Spleen (tissue), 11 donors: ENCODE measurements around the gene SUPT3H. TPM values are rescaled to one million over a fixed set of nuclear protein-coding genes. Genes with fewer than 3 reads are reported as not detected.

Source experiments
- DNase-seq: peaks from one replicate; pipeline ENCODE4 v3.0.0-alpha.2; 2020
- H3K27ac ChIP-seq, 8 donors: fragments of 200-600 bp; sonication (generic) in 7 of 8; 1 replicate in 4 of 8; 2 replicates in 4 of 8; pipeline versions ENCODE4 v1.5.0 to v1.8.0; 2016 to 2021; ENCODE audit warnings: inconsistent platforms in 4 of 8, mild to moderate bottlenecking in 4 of 8, moderate library complexity in 1 of 8
- H3K27me3 ChIP-seq, 7 donors: fragments of 200-600 bp; sonication (generic) in 6 of 7; replicated peaks in 1 of 7; 1 replicate in 4 of 7; 2 replicates in 3 of 7; pipeline versions ENCODE4 v1.5.0 to v1.8.0; 2016 to 2021; ENCODE audit warnings: inconsistent platforms in 3 of 7, mild to moderate bottlenecking in 1 of 7
- H3K36me3 ChIP-seq, 6 donors: fragments of 200-600 bp; sonication (generic) in 5 of 6; 1 replicate in 4 of 6; 2 replicates in 2 of 6; pipeline versions ENCODE4 v1.5.0 to v1.8.0; 2016 to 2021; ENCODE audit warnings: inconsistent platforms in 2 of 6
- H3K4me1 ChIP-seq, 6 donors: fragments of 200-600 bp; sonication (generic) in 5 of 6; 1 replicate in 3 of 6; 2 replicates in 3 of 6; pipeline versions ENCODE4 v1.5.0 to v1.8.0; 2016 to 2021; ENCODE audit warnings: inconsistent platforms in 3 of 6
- H3K4me3 ChIP-seq, 8 donors: fragments of 200-600 bp; sonication (generic) in 7 of 8; 1 replicate in 4 of 8; 2 replicates in 4 of 8; pipeline versions ENCODE4 v1.5.0 to v1.8.0; 2016 to 2021; ENCODE audit warnings: inconsistent platforms in 4 of 8, mild to moderate bottlenecking in 4 of 8, moderate library complexity in 2 of 8
- H3K9me3 ChIP-seq, 8 donors: fragments of 200-600 bp; sonication (generic) in 7 of 8; 1 replicate in 4 of 8; 2 replicates in 4 of 8; pipeline versions ENCODE4 v1.5.0 to v1.8.0; 2016 to 2021; ENCODE audit warnings: inconsistent platforms in 4 of 8
- POLR2A ChIP-seq, 3 donors: fragments of 450-650 bp; IDR thresholded peaks; one replicate each; pipeline ENCODE4 v1.5.1; 2017; ENCODE audit warnings: antibody characterized with exemption in 3 of 3, mild to moderate bottlenecking in 1 of 3
- POLR2AphosphoS5 ChIP-seq, 3 donors: sonication (generic); formaldehyde crosslinking; IDR thresholded peaks; one replicate each; pipeline ENCODE4 v1.5.1; 2017; ENCODE audit warnings: antibody characterized with exemption in 3 of 3
- WGBS, 5 donors: extraction: QIAGEN DNeasy Blood & Tissue Kit in 3 of 5; methylation state at CpG; one replicate each; pipeline versions ENCODE4 v1.1.5 to v1.1.7; 2013 to 2018; 5-methylcytosine and 5-hydroxymethylcytosine counted together
- intact Hi-C: fragments of 100-400 bp; cut with DNase I; formaldehyde crosslinking; loops from one replicate; pipeline ENCODE4 v1.15.0; 2023; ENCODE audit warnings: low total_unique reads
- polyA plus RNA-seq, 3 donors: library from polyadenylated mRNA; stranded (reverse); fragments of 200-250 nt; gene quantifications; one replicate each; pipeline ENCODE4 v1.2.1, GENCODE V29; 2013
- total RNA-seq, 7 donors: library from RNA; depleted of rRNA in 3 of 7; stranded (reverse); fragments of >200 nt in 3 of 7; fragmentation: NEBNext Ultra II Directional in 4 of 7; extraction: Animal tissue kit (Norgen Biotek cat#: 25700) in 4 of 7; gene quantifications; one replicate each; pipeline versions ENCODE4 v1.1.0 to v1.2.1, GENCODE V29; 2016 to 2021
- TF ChIP-seq, protein P1 (sequence below), 11 experiments: fragments of 200-600 bp in 7 of 11; fragments of 450-650 bp in 4 of 11; sonication (generic) in 4 of 11; IDR thresholded peaks in 8 of 11; conservative IDR thresholded peaks in 3 of 11; 1 replicate in 7 of 11; 2 replicates in 4 of 11; pipeline versions ENCODE4 v1.4.0 to v1.8.0; 2016 to 2021; ENCODE audit warnings: antibody characterized with exemption in 11 of 11, inconsistent platforms in 4 of 11, mild to moderate bottlenecking in 1 of 11
- donor health status: healthy with polysubstance abuse.
- donor health status: DM: no; HTN: no; CAD: no; lungs with moderate emphysema.
- donor health status: DM: no; HTN: no; CAD: no.
- donor health status: Bipolar disorder and iron deficiency.
- donor health status: healthy.
- donor health status: DM: no; HTN: no; CAD: no.
- donor health status: DM: yes; HTN: yes; CAD: no.

SUPT3H gene
- total and polyA plus RNA-seq, 10 donors = 3.1 to 16.8 (median 6.2) TPM

DNA sequence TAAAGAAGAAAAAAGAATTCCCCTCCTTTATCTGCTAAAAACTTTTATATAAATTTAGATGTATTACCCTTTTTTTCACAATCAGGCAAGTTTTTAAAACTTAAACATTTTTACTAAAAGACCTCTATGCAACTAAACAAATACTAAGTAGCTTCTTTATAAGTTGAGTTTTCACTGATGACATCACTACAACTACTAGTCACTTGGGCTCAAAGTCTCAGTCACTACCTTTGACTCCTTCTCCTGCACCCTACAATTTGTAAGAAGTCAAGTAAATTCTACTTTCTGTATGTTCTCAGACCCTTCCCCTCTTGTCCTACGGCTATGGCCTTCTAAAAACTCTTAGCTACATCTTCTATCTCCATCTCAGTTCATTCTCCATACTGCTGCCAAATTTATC is 11.2 kb downstream of the SUPT3H start:
- Histone ChIP-seq H3K4me1 (no peaks in the 10 kb centered on the region), H3K27ac (no peak overlapping the region), H3K36me3 (no peaks in the 10 kb centered on the region), H3K9me3 (no peaks in the 10 kb centered on the region), H3K27me3 (no peaks in the 10 kb centered on the region), H3K4me3 (no peak overlapping the region)
- DNase-seq = no peak
- TF ChIP-seq, protein P1, sequence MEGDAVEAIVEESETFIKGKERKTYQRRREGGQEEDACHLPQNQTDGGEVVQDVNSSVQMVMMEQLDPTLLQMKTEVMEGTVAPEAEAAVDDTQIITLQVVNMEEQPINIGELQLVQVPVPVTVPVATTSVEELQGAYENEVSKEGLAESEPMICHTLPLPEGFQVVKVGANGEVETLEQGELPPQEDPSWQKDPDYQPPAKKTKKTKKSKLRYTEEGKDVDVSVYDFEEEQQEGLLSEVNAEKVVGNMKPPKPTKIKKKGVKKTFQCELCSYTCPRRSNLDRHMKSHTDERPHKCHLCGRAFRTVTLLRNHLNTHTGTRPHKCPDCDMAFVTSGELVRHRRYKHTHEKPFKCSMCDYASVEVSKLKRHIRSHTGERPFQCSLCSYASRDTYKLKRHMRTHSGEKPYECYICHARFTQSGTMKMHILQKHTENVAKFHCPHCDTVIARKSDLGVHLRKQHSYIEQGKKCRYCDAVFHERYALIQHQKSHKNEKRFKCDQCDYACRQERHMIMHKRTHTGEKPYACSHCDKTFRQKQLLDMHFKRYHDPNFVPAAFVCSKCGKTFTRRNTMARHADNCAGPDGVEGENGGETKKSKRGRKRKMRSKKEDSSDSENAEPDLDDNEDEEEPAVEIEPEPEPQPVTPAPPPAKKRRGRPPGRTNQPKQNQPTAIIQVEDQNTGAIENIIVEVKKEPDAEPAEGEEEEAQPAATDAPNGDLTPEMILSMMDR (IDR thresholded peaks at IDR 0.05 in 8 of 11, conservative IDR thresholded peaks at IDR 0.05 in 3 of 11) = no peak
- TF ChIP-seq POLR2AphosphoS5 (IDR thresholded peaks at IDR 0.05) = no peak
- TF ChIP-seq POLR2A (IDR thresholded peaks at IDR 0.05) = no peak
- intact Hi-C loops = no loop called here
- 92 to 100% (median 94%) methylated on average over 1 of the region's 1 CpG for WGBS, 5 donors

DNA sequence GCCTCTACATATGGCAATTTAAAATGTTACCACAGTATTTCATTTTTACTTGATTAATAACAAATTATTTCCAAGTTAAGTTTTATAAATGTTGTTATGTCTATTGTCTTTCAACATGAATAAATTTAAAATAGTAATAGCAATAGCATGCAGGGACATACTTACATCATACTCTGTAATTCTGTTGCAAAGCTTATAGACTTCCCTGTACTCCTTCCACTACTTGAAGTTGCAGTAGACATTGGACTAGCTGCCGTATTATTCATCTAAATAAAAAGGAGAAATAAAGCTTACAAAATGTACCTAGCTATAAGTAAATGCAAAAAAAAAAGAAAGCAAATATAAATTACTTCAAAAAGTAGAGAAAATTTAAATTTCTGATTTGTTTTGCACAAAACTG is 12.7 kb downstream of the SUPT3H start:
- Histone ChIP-seq H3K9me3 (no peaks in the 10 kb centered on the region), H3K27me3 (no peaks in the 10 kb centered on the region), H3K27ac (no peak overlapping the region), H3K4me1 (no peaks in the 10 kb centered on the region), H3K36me3 (no peaks in the 10 kb centered on the region), H3K4me3 (no peak overlapping the region)
- TF ChIP-seq, protein P1 (IDR thresholded peaks at IDR 0.05 in 8 of 11, conservative IDR thresholded peaks at IDR 0.05 in 3 of 11) = no peak
- no peak for TF ChIP-seq POLR2A (IDR thresholded peaks at IDR 0.05)
- no peak for TF ChIP-seq POLR2AphosphoS5 (IDR thresholded peaks at IDR 0.05)
- 65 to 90% (median 77%) methylated on average over 1 of the region's 1 CpG for WGBS, 5 donors
- DNase-seq = no peak
- intact Hi-C loops = no loop called here

DNA sequence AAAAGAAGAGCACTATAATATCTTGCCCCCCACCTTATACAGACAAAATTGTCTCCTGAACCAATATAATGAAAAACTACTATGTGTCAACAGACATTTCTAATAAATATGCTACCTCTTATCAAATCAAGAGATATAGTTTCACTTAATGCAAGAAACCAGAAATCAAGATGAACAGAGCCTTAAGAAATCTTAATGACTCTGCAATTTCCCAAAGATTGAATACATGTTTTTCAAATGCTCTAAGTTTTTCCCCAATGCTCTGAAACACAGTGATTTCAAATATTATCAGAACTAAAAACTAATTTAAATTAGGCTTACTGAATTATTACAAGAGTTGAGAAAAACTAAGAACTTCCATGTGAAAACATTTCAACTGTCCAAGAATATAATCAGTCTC is 13.3 kb downstream of the SUPT3H start:
- Histone ChIP-seq H3K9me3 (no peaks in the 10 kb centered on the region), H3K36me3 (no peaks in the 10 kb centered on the region), H3K4me1 (no peaks in the 10 kb centered on the region), H3K4me3 (no peak overlapping the region), H3K27ac (no peak overlapping the region), H3K27me3 (no peaks in the 10 kb centered on the region)
- intact Hi-C loops = no loop called here
- no peak for DNase-seq
- TF ChIP-seq POLR2AphosphoS5 (IDR thresholded peaks at IDR 0.05) (no peak), POLR2A (IDR thresholded peaks at IDR 0.05) (no peak)
- TF ChIP-seq, protein P1 (IDR thresholded peaks at IDR 0.05 in 8 of 11, conservative IDR thresholded peaks at IDR 0.05 in 3 of 11) = no peak

DNA sequence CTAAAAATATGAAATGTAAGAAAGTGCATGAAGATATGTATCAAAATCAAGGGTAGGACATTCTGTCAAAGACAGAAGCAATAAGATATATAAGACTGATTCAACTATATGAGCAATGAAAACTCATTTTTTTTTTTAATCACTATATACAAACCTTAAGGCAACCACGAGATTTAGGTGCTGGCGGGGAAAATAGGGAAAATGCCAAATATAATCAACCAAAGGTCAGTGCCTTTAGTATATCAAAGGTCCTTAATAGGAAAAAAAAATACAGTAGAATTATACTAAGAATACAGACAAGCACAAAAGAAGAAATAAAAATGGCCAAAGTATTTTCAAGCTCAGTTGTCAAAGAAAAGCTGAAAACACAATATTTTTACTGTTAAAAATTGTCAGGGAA is 24.1 kb downstream of the SUPT3H start:
- whole genome bisulfite sequencing, 5 donors = 95 to 99% (median 97%) methylated on average over 2 of the region's 2 CpGs
- no peaks in the 10 kb centered on the region for H3K27me3 ChIP-seq
- H3K9me3 ChIP-seq = no peaks in the 10 kb centered on the region
- H3K27ac ChIP-seq = no peak overlapping the region
- intact Hi-C loops = no loop called here
- DNase-seq = no peak
- no peaks in the 10 kb centered on the region for H3K4me1 ChIP-seq
- no peak for TF ChIP-seq POLR2AphosphoS5 (IDR thresholded peaks at IDR 0.05)
- no peak for TF ChIP-seq POLR2A (IDR thresholded peaks at IDR 0.05)
- TF ChIP-seq, protein P1 (IDR thresholded peaks at IDR 0.05 in 8 of 11, conservative IDR thresholded peaks at IDR 0.05 in 3 of 11) = no peak
- H3K36me3 ChIP-seq = no peaks in the 10 kb centered on the region
- H3K4me3 ChIP-seq = no peak overlapping the region
